Stimulated activated CD8-positive, alpha-beta memory T cell treated with anti-CD3 and anti-CD28 coated beads, Interleukin-7, amount 100 ng/mL, for 1 hour (primary cell): ENCODE results near the gene CHD5.

Source experiments
- DNase-seq, 2 donors: peaks; one replicate each; pipeline ENCODE4 v3.0.0-alpha.2; 2020; ENCODE audit warnings: low read depth in 2 of 2

The CHD5 gene

DNA sequence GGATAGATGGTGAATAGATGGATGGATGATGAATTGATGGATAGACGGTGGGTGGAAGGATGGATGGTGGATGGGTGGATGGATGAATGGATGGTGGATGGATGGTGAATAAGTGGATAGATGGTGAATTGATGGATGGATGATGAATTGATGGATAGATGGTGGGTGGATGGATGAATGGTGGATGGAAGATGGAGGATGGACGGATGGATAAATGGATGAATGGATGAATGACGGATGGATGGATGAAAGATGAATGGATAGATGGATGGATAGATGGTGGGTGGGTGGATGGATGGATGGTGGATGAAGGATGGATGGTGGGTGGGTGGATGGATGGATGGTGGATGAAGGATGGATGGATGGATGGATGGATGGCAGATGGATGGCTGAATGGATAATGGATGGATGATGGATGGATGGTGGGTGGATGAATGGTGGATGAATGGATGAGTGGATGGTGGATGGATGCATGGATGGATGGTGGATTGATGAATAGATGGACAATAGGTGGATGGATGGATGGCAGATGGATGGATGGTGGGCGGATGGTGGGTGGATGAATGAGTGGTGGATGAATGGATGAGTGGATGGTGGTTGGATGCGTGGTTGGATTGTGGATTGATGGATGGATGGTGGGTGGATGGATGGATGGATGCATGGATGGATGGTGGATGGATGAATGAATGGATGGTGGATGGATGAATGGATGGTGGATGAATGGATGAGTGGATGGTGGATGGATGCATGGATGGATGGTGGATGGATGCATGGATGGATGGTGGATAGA lies 5.3 kb downstream of the CHD5 start:
- DNase-seq: no peak

- DNase-seq: no peak
Observed at GRCh38 chr1:6172549-6172948, 7.6 kb downstream of the CHD5 start.

DNA sequence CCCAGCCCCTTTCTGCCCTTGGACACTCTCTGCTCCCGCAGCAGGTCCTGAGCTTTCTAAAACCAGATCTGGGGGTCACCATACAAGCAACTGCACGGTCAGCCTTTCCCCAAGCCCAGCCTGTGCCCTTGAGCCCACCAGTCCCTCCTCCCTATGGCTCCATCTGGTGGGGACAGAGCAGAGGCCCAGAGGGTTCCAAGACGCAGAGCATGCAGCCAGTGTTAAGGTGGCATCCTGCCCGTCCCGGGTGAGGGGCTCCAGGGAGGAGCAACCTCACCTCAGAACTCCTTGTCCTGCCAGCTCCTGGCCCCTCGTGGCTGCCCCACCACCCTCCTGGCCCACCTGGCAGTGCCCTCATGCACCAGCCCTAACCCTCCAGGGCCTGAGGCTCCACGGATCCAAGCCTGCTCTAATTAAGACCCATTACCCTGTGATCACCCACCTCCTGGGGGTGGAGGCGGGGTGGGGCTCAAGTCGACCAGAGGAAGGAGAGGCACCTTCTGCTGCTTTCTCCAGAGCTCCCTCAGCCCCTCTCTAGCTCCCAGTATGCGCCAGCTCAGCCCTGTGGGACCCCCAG lies 8.5 kb downstream of the CHD5 start:
- no peak for DNase-seq

DNA sequence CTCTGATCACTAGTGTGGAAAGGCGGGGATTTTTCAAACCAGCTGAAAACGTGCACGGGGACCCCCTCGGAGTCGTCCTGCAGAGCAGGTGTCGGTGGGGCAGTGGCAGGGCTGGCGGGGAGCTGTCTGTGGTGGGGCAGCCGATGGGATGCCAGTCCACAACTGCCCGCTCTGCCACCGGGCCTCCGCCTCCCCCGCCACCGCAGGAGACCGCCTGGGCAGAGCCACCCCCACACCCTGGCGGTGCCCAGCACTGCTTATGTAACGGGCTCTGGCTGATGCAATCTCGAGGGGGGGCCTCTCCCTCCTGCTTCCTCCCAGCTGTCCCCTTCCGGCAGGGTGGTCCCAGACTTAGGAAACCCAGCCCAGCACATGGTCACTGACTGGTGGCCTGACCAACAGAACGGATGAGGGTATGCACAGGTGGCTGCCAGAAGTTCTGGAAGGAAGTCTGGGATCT lies 9.3 kb downstream of the CHD5 start:
- DNase-seq: no peak

DNA sequence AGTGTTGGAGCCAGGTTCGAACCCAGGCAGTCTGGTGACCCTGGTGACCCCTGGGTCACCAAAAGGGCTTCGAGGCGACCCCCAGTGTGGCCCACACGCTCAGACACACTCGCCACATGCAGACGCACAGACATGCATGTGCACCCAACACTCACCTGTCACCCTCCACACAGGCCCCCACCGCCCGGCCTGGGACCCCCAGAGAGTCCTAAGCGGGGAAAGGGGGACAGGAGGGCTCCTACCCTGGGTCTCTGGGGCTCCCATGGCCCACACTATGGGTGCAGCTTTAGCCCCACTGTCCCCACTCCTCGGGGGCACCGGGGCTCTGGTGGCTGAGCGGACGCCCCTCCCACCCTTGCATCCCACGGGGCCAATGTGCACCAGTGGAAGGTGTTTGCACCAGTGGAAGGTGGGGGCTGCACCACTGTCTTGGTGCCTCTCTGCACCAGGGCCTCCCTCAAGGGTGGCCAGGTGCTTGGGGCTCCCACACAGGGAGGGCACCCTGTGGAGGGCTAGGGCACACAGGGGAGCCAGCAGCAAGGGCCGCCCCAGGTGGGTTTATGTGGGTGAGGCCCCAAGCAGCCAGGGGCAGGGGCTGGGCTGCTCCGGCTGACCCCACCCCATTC lies 9.9 kb downstream of the CHD5 start:
- DNase-seq: no peak

GRCh38 chr1:6168947-6169586 lies 11.1 kb downstream of the CHD5 start:
- no peak for DNase-seq

DNA sequence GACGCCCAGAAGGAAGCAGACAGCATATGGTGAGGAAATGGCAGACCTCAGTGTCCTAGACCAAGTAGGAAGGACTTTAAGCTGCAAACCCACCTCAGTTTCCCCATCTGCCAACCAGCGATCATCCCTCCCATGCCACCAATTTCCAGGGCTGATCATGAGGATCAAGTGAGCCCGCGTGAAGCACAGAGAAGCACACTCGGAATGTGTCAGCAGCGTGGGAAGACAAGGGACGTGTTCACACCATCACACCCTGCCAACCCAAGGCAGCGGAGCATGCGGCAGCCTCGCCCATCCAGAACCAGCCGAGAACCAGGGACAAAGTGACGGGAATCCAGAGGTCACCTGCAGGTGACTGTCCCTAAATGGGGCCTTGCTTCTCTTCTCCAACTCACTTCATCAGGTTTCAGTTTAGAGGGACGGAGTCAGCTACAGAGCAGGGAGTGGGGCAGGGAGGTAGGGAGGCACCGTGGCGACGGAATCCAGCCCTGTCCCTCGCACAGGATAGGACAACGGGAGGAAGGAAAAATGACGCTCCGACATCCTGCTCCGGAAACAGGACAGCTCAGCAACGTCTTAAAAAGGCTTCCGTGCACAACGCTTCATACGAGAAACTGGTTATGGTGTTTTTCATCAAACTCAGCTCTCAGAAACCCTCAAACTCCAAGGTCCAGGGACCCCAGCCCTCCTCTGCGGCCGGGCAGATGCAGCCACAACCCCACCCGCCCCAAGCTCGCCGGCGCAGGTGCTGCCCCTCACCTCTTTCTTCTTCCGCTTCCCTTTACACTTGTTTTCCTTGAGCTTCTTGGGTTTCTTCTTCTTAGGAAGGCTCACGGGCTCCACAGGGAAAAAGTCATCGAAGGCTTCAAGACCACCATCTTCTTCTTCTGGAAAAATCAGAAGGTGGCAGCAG lies 12.5 kb downstream of the CHD5 start:
- DNase-seq: no peak

DNA sequence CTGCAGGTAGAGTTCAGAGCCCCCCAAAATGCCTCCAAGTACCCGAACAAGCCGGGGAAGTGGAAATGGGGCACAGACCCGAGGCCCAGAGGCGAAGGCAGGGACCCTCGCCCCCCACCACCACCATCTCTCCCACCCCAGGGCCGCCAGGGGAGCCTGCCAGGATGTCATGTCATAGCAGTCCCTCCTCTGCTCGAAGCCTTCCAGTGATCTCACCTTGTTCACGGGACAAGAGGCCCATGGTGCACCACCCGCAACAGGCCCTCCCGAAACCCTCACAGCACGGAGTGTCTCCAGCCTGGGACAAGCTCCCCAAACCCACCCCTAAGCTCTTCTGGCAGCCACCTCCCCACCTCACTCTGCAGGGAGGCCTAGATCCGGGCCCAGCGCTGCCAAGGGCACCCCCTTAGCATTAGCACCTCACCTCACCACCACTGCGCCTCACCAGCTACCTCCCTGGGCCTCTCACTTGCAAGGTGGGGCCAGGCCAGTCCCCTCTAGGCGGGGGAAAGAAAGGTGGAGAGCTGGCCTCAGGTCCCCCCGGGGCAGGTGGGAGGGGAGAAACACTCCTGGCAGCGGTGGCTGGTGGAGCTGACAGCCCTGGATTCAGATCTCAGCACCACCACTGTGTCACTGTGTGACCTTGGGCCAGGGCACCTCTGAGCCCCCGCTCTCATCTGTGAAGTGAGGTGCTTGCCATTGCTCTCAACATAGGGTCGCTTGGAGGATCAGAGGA lies 13.3 kb downstream of the CHD5 start:
- no peak for DNase-seq

GRCh38 chr1:6166221-6166620 lies 13.9 kb downstream of the CHD5 start:
- DNase-seq: no peak

GRCh38 chr1:6165441-6165985 lies 14.6 kb downstream of the CHD5 start:
- no peak for DNase-seq

DNA sequence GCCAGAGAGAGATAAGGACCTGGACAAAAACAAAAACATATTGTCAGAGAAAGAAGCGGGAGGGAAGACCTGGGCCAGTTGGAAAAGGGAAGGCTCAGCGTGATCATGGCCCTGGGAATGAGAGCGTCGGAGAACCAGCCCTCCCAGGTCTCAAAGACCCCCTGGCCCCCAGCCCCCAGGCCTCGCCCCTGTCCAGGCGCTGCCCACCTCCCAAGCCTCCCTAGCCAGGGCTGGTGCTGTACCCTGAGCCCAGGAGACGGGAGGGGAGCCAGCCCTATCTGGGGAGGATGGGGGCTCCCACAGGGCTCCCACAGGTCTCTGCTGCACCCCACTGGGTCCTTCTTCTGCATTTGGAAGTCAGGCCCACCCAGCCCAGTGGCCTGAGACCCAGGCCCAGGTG lies 15.1 kb downstream of the CHD5 start:
- no peak for DNase-seq

- DNase-seq: no peak
Observed at GRCh38 chr1:6163973-6164617, 16.0 kb downstream of the CHD5 start.

- no peak for DNase-seq
Observed at GRCh38 chr1:6163191-6163972, 16.7 kb downstream of the CHD5 start.

DNA sequence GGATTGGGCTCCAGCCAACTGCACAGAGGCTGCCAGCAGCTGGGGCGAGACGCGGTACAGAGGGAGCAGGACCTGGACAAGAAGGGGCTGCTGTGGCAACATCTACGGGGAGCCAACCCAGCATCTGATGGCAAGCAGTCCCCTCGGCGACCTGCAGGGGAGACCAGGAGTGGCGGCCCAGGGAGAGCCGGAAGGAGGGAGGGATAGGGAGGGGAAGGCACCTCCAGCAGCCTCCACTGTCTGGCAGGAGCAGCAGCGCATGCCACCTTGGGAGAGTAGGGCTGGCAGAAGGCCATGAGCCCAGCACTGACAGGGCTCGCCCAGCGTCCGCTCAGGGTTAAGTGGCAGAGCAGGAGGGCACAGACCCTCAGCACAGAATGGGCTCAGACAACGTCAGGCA lies 17.3 kb downstream of the CHD5 start:
- DNase-seq: no peak

GRCh38 chr1:6162341-6162740 lies 17.8 kb downstream of the CHD5 start:
- no peak for DNase-seq

DNA sequence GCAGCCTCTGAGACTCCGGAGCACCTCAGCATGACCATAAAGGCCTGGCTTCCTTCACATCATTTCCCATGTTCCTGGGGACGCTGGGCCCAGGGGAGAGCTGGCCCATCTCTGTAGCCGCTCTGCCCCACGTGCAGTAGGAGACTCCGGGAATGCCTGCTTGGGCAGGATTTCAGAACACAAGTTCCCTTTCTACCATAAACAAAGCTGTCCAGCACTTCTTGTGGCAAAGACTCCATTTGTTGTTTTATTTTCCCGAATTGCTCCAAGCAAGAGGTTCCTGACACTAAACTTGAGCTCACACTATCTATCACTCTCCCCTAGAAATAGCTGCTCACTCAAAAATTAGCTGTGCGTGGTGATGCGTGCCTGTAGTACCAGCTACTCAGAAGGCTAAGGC lies 21.9 kb downstream of the CHD5 start:
- DNase-seq: no peak

GRCh38 chr1:6157528-6158174 lies 22.5 kb downstream of the CHD5 start:
- no peak for DNase-seq

DNA sequence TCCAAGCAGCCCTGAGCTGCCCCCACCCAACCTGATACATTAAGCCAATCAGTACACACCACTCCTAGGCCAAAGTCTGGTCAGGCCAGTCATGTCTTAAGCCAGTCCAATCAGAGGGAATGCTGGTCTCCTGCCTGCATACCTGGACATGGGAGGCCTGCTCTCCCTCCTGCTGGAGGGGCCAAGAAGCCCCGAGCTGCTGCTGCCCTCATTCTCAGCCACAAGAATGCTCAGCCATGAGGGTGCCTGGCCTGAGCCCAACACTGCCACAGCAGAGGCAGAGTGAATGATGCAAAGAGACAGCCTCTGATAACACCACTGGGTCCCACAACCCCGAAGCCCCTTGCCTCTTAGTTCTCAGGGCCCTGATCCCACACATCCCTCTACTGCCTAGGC lies 23.0 kb downstream of the CHD5 start:
- no peak for DNase-seq
